Measurements from ENCODE around the gene RIMKLB.

The RIMKLB gene

GRCh38 chr12:8770499-8770898, 72.7 kb downstream of the RIMKLB start:
- Mint-ChIP-seq H3K9me3 (no peaks in the 10 kb centered on the region), H3K27me3 (ENCODE audit: low read depth, poor library complexity) (no peaks in the 10 kb centered on the region), H3K36me3 (ENCODE audit: low read depth) (peaks cover 41% of the 10 kb centered on the region), H3K27ac (no peak overlapping the region), H3K4me1 (peaks cover 12% of the 10 kb centered on the region), H3K4me3 (no peak overlapping the region)
- TF ChIP-seq, protein P1, sequence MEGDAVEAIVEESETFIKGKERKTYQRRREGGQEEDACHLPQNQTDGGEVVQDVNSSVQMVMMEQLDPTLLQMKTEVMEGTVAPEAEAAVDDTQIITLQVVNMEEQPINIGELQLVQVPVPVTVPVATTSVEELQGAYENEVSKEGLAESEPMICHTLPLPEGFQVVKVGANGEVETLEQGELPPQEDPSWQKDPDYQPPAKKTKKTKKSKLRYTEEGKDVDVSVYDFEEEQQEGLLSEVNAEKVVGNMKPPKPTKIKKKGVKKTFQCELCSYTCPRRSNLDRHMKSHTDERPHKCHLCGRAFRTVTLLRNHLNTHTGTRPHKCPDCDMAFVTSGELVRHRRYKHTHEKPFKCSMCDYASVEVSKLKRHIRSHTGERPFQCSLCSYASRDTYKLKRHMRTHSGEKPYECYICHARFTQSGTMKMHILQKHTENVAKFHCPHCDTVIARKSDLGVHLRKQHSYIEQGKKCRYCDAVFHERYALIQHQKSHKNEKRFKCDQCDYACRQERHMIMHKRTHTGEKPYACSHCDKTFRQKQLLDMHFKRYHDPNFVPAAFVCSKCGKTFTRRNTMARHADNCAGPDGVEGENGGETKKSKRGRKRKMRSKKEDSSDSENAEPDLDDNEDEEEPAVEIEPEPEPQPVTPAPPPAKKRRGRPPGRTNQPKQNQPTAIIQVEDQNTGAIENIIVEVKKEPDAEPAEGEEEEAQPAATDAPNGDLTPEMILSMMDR (IDR thresholded peaks at IDR 0.05): no peak
- DNase-seq: no peak

- no peak for DNase-seq
- H3K27me3 Mint-ChIP-seq (ENCODE audit: low read depth, poor library complexity): no peaks in the 10 kb centered on the region
- peaks cover 12% of the 10 kb centered on the region for H3K4me1 Mint-ChIP-seq
- H3K9me3 Mint-ChIP-seq: no peaks in the 10 kb centered on the region
- H3K36me3 Mint-ChIP-seq (ENCODE audit: low read depth): peaks cover 47% of the 10 kb centered on the region
- no peak overlapping the region for H3K4me3 Mint-ChIP-seq
- H3K27ac Mint-ChIP-seq: no peak overlapping the region
- TF ChIP-seq, protein P1 (IDR thresholded peaks at IDR 0.05): no peak
These were observed 73.3 kb downstream of the RIMKLB start for GRCh38 chr12:8771072-8771471.

DNA sequence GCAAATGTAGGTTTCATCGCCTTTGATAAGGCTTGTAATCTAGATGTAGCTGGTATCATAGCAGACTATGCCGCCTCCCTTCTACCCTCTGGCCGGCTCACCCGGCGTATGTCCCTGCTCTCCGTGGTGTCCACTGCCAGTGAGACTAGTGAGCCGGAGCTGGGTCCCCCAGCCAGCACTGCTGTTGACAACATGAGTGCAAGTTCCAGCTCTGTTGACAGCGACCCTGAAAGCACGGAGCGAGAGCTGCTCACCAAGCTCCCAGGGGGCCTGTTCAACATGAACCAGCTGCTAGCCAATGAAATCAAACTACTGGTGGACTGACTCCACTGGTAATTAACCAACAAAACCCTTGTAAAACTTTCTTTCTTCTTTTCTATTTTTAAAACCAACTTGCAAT, 75.7 kb downstream of the RIMKLB start:
- Mint-ChIP-seq H3K4me3 (no peak overlapping the region), H3K36me3 (ENCODE audit: low read depth) (peaks cover 37% of the 10 kb centered on the region), H3K4me1 (peaks cover 20% of the 10 kb centered on the region), H3K9me3 (no peaks in the 10 kb centered on the region), H3K27me3 (ENCODE audit: low read depth, poor library complexity) (no peaks in the 10 kb centered on the region), H3K27ac (peak overlapping the region; percentile 70)
- DNase-seq: peak; percentile 10
- TF ChIP-seq, protein P1 (IDR thresholded peaks at IDR 0.05): no peak

GRCh38 chr12:8779281-8779680, 81.5 kb downstream of the RIMKLB start:
- TF ChIP-seq, protein P1 (IDR thresholded peaks at IDR 0.05): no peak
- DNase-seq: no peak
- Mint-ChIP-seq H3K4me1 (peaks cover 8% of the 10 kb centered on the region), H3K27ac (no peak overlapping the region), H3K36me3 (ENCODE audit: low read depth) (peaks cover 24% of the 10 kb centered on the region), H3K27me3 (ENCODE audit: low read depth, poor library complexity) (no peaks in the 10 kb centered on the region), H3K4me3 (no peak overlapping the region), H3K9me3 (no peaks in the 10 kb centered on the region)

DNA sequence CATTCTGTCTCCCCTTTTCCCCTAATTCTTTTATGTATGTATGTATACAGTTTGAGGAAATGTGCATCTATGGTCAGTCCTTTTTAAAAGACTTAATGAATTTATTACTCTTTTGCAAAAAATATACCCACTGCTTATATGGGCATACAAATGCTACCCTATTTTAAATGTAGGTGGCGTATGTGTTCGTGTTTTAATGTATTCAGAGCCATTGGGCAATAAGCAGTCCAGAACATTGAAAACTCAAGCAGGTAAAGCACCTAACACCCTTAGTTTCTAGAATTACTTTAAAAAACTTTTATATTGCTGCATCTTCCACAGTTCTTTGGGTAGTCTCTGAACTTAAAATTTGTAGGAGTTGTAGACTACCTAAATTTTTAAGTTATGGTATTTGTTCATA, 82.1 kb downstream of the RIMKLB start:
- H3K4me3 Mint-ChIP-seq: no peak overlapping the region
- H3K27ac Mint-ChIP-seq: no peak overlapping the region
- TF ChIP-seq, protein P1 (IDR thresholded peaks at IDR 0.05): no peak
- H3K27me3 Mint-ChIP-seq (ENCODE audit: low read depth, poor library complexity): no peaks in the 10 kb centered on the region
- H3K36me3 Mint-ChIP-seq (ENCODE audit: low read depth): peaks cover 24% of the 10 kb centered on the region
- peaks cover 8% of the 10 kb centered on the region for H3K4me1 Mint-ChIP-seq
- no peak for DNase-seq
- no peaks in the 10 kb centered on the region for H3K9me3 Mint-ChIP-seq

DNA sequence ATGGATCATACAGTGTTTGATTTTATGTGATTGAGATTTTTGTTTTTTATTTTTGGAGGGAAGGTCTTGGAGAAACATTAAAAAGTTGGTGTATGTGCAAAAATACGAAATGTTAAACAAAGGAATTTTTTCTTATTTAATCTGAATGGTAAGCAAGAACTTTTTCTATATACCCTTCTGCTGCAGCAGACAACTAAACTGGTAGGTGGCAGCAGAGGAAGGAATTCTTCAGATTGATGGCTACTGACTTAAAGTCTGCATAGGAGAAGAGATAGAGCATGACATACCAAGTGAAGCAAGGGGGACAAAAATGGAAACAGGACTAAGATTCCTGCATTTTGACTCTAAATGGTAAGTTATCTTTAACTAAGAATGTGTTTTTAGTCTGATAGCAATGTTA, 82.6 kb downstream of the RIMKLB start:
- Mint-ChIP-seq H3K4me1 (peaks cover 8% of the 10 kb centered on the region), H3K36me3 (ENCODE audit: low read depth) (peaks cover 24% of the 10 kb centered on the region), H3K9me3 (no peaks in the 10 kb centered on the region), H3K27me3 (ENCODE audit: low read depth, poor library complexity) (no peaks in the 10 kb centered on the region), H3K27ac (no peak overlapping the region), H3K4me3 (no peak overlapping the region)
- DNase-seq: no peak
- TF ChIP-seq, protein P1 (IDR thresholded peaks at IDR 0.05): peak; percentile 37

All from nephron progenitor cell (in vitro differentiated cells).